HG02885 (cell line): Measurements from ENCODE around the gene NRXN2.
"Not testable (repeated sequence)": the region's sequence is repeated elsewhere in the genome, so short reads cannot be mapped to it uniquely, and the experiment has no call there.

Experiments used
- ATAC-seq: cut with Tn5 transposase; IDR thresholded peaks from one replicate; pipeline ENCODE4 v1.9.1; 2021; ENCODE audit warnings: mild to moderate bottlenecking; ENCODE audit not compliant: unreplicated experiment, poor library complexity

The NRXN2 gene

GRCh38 chr11:64686466-64687170 is 36.4 kb downstream of the NRXN2 start:
- ATAC-seq = no peak

GRCh38 chr11:64685536-64685935 is 37.5 kb downstream of the NRXN2 start:
- no peak for ATAC-seq

- no peak for ATAC-seq
These were observed 38.6 kb downstream of the NRXN2 start for GRCh38 chr11:64684357-64684756.

- ATAC-seq = no peak
These were observed 41.8 kb downstream of the NRXN2 start for GRCh38 chr11:64681171-64681570.

- no peak for ATAC-seq
These were observed 43.2 kb downstream of the NRXN2 start for GRCh38 chr11:64679846-64680245.

GRCh38 chr11:64677441-64678023 is 45.5 kb downstream of the NRXN2 start:
- ATAC-seq = no peak

- no peak for ATAC-seq
These were observed 46.8 kb downstream of the NRXN2 start for GRCh38 chr11:64676261-64676615.

GRCh38 chr11:64675450-64676260 is 47.3 kb downstream of the NRXN2 start:
- ATAC-seq = no peak

- ATAC-seq = no peak
These were observed 48.2 kb downstream of the NRXN2 start for GRCh38 chr11:64674774-64675173.

GRCh38 chr11:64673279-64673678 is 49.7 kb downstream of the NRXN2 start:
- no peak for ATAC-seq

- ATAC-seq = no peak
These were observed 50.1 kb downstream of the NRXN2 start for GRCh38 chr11:64672875-64673274.

GRCh38 chr11:64670975-64671374 is 52.0 kb downstream of the NRXN2 start:
- no peak for ATAC-seq

- no peak for ATAC-seq
These were observed 55.7 kb downstream of the NRXN2 start for GRCh38 chr11:64667154-64667745.

GRCh38 chr11:64665411-64665821 is 57.6 kb downstream of the NRXN2 start:
- ATAC-seq = no peak

GRCh38 chr11:64664236-64664870 is 58.6 kb downstream of the NRXN2 start:
- ATAC-seq = not testable (repeated sequence)

- no peak for ATAC-seq
These were observed 59.3 kb downstream of the NRXN2 start for GRCh38 chr11:64663656-64664055.

GRCh38 chr11:64661614-64662013 is 61.4 kb downstream of the NRXN2 start:
- ATAC-seq = no peak

- no peak for ATAC-seq
These were observed 61.9 kb downstream of the NRXN2 start for GRCh38 chr11:64661146-64661545.

GRCh38 chr11:64660706-64661105 is 62.3 kb downstream of the NRXN2 start:
- ATAC-seq = no peak

- ATAC-seq = no peak
These were observed 62.8 kb downstream of the NRXN2 start for GRCh38 chr11:64660205-64660604.
